NCI-H146 treated with DMSO at 0.1 percent for 48 hours (cell line): ENCODE measurements around the gene RALGPS1.

Experiments used
- DNase-seq: peaks from one replicate; lab custom pipeline; 2025; ENCODE audit not compliant: unreplicated experiment; lab: John Stamatoyannopoulos, UW

Gene RALGPS1

DNA sequence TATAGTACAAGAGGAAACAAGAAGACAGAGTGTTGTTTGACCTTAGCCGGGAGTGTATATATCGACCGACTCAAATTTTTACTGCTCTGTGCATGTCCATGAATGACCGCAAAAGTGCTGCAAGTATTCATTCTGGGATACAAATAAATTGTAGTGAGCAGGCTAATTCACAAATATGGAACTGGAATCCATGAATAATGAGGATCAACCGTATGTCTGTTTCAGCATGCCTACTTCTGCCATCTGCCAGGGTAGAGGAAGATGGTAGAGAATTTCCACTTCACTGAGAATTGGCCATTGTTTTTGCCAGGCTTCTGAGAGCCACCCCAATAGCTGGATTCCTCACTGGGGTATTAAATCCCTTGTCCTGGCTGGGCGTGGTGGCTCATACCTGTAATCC is 8.5 kb upstream of the RALGPS1 start:
- no peak for DNase-seq

DNA sequence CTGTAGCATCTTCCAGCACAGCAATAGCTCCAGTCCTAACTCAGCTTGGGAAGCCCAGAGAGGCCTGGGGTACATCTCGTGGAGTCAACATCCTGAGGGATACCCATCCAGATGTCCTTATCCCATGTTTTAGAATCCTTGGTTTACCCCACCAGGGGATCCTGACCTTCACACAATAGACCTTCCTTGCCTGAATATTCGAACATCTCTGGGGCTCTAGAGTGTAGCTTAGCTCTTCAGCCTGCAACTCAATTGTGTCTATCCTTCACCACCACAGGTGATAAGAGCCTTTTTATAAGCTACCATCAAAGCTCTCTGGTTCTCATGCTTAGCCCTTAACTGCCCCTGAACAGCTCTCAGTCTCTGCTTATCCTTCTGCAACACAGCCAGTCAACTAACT is 7.5 kb upstream of the RALGPS1 start:
- no peak for DNase-seq

DNA sequence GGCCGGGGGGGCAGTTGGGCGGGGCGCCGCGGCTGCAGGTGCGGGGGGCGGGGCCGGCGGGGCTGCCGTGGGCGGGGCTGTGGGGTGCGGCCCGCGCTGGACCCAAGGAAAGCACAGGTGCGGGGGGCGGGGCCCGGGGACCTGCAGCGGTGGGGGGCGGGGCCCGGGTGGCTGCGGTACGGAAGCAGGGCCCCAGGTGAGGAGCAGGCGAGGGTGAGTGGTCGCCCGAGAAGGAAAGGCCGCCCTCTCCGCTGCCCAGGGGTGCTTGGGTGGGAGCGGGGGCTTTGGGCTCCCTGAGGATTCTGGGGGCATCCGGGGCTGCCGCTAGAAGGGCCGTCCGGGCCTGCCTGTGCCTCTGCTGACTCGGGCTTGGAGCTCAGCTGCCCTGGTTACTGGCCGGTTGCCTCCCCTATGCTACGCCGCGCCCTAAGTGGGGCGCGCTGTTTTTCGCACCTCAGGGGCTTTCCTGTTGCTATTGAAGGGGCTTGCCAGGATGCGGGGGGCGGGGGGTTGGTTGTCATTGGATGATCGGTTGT is 767 bp downstream of the RALGPS1 start:
- DNase-seq = peak; percentile 17

DNA sequence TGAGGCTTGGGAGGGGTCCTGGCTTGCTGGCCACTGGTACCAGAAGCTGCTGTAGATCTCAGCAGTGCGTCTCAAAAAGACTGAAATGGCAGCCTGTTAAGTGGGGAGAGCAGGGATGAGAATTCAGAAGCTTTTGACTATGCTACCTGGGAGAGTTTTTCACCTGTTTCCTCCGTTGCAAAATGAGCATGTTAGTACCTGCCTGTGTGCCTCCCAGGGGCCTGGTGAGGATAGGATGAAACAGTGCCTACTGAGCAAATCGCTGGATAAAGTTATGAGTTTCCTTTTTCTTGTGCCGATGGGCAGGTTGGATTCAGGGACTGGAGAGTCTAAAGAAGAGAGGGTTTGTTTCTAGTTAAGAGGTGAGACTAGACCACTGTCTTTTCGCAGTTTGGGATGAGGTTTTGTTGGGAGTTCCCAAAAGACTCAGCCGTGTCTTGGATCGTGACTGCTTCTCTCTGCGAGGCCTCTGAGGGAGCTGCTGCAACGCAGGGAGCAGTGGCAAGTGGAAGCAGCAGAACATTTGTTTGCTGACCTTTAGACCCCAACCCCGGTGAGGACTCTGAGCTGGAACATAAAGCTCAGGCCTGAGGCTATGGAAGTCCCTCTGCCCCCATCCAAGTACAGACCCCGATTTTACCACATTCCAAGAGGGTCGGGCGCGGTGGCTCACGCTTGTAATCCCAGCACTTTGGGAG is 1.4 kb downstream of the RALGPS1 start:
- peak; percentile 29 for DNase-seq

DNA sequence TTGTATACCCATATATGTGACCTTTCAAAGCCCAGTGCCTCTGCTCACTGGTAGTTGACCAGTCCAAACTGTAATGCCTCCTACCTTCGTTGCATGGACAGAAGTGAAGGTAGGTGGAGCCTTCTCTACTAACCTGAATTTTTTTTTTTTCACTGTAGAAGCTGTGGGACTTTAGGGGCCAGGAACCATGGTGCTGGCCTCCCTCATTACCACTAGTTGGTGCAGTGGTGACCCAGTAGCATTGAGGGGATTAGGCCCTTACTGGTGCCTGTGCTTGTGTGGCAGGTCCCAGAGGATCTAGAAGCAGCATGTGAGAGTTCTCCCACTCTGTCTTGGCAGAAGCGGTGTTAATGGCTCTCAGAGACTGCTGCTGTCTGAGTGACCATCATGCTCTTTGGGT is 2.3 kb downstream of the RALGPS1 start:
- no peak for DNase-seq

DNA sequence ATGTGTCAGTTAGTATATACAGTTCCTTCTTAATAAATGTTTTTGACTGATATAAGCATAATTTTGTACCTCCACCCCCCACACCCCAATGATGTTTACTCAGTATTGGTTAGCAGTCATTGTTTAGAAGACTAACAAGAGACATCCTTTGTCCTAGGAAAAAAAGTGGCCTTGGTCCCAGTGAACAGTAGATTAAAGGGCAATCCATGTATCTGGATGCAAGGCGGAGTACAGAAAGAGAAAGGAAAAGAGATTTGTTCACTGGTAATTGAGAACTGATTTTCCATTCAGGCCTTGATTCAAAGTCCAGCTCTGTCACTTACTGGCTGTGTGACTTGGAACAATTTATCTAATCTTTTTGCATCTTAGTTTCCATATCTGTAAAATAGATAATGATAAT is 4.6 kb downstream of the RALGPS1 start:
- DNase-seq = no peak

DNA sequence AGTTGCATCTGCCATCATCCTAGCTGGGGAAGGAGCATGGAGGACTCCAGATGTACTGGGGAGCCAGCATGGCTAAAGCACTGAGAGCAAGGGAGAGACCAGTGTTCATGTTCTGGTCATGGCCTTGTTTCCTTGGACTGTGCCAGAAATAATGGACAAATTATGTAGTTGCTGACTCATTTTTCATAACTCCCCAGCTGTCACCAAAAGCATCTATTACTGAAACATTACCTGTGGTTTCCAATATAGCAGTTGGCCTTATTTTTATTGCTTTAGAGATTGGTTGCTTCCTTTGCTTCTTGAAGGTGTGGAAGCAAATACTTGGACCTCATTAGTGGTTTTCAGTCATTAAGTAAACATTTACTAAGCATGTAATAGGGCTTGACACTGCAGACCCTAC is 11.3 kb downstream of the RALGPS1 start:
- DNase-seq = no peak

DNA sequence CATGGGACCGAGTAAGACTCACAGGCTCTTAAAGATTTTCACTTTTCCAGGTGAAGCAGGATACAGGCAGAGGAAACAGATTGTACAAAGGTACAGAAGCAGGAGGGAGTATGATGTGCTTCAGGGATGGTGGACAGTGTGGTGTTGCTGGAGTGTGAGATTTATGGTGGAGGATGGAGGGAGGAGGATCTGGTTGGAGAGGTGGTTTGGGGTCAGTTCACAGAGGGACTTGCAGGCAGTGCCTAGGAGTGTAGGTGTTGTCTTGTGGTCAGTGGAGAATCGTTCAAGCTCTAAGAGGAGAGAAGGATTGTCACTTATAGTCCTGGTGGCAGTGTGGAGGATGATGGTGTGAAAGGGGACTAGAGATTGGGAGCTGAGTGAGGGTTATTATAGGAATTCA is 11.8 kb downstream of the RALGPS1 start:
- no peak for DNase-seq

DNA sequence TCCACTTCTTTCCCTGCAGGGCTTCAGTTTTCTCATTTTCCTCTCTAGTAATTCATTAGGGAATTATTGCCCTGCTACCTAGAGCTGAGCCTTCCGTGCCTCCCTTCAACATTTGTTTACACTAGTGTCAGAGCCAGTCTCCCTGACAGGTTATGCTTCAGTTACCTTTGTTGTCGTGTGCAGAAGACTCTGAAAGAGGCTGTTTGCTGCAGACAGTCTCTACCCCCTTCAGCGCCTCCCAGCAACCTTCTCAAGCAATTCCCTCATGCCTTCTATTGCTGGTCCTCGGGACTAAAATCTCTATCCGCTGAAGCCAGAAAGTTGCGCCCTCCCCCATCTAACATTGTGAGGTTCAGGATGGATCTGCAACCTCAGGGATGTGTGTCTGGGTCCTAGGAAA is 12.8 kb downstream of the RALGPS1 start:
- no peak for DNase-seq

DNA sequence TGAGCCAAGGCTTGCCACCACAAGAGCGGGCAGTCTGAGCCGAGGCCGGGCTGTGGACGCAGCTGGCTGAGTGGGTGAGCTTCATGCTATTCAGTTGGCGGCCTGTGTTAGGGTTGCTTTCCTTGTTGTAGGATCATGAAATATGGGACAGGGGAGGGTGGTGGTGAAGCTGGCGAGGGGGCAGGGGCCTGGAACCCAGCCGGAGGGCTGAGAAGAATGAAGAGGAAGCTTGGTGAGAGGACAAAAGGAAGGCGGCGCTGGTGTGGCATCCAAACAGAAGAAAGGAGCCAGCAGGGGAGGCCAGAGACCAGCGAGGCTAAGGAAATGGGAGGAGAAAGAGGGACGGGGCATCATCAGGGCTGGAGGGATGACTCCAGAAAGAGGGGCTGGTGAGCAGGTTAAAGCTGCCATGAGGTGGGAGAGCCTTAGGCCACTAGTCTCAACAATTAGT is 18.3 kb downstream of the RALGPS1 start:
- no peak for DNase-seq

DNA sequence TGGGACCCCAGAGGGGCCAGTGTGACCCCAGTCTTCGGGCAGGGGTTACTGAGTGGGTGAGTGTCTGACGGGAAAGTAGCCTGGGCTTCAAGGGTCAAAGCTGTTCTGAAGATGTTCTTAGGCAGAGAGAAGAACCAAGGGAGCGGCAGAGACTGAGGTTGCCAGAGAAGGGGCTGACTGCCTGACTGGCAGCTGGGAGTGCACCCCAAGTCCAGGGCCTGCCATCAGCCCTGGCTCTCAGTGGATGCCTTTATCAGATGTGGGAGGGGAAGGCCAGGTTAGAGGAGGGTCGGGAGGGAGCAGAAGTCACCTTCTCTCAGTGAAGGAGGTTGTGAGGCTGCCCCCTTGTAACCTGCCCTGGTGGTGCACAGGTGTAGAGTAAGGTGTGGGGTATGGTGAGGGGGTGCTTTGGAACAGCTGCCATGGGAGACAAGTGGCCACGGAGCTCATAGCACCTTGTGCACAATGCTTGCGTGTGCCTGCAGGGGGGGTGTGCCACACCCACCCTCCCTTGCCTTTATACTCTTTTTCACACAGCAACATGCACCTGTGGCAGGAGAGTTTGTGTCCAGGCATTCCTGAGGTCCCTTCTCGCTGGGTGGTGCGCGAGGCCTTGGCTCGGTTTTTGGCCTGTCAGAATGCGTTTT is 18.9 kb downstream of the RALGPS1 start:
- DNase-seq = no peak

DNA sequence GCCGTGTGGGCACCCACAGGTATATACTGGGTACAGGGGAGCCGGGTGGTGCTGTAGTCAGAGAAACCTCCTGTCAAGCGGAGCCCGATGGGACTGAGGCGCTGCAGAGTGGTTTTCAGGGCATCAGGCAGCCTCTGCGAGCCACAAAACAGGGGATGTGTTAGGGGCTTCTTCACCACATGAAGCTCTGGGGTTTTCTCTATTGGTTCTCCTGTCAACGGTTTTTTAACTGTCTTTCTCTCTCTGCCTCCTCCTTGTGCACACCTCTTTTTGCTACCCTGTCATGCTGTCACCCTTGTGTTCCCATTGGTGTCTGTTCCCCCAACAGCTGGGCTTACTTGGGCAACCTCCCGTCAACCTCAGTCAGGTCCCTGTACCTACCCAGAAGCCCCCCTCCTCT is 19.9 kb downstream of the RALGPS1 start:
- no peak for DNase-seq

DNA sequence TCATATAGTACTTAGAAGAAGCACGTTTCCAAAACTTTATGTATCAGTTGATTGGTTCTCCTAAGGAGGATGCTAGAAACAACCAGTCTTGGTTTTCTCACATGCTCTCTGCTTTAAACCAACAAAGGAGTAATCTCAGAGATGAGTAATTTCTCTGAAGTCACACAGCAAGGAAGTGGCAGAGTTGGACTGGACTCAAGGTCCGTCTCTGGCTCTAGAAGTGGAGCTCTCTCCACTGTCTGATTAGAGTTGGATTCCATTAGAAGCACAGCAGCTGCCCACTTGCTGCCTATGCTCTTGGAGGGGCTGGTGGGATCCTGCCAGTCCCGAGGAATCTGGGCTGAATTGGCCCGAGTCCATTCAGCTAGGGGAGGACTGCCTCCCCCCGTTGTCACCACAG is 21.0 kb downstream of the RALGPS1 start:
- no peak for DNase-seq

DNA sequence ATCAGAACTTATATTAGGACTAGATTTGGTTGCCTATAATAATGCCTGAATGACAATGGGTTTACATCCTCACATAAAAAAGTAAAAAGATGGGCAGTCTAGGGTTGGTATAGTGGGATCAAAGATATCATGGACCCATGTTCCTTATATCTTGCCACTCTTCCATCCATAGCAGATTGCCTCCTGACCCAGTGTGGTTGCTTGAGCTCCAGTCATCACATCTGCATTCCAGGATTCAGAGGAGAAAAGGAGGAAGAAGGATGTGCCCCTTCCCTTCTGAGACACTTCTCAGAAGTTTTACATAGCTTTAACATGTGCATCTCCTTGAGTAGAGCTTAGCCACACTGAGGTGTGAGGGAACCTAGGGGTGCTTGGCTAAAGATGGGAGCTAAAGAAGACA is 22.9 kb downstream of the RALGPS1 start:
- no peak for DNase-seq

DNA sequence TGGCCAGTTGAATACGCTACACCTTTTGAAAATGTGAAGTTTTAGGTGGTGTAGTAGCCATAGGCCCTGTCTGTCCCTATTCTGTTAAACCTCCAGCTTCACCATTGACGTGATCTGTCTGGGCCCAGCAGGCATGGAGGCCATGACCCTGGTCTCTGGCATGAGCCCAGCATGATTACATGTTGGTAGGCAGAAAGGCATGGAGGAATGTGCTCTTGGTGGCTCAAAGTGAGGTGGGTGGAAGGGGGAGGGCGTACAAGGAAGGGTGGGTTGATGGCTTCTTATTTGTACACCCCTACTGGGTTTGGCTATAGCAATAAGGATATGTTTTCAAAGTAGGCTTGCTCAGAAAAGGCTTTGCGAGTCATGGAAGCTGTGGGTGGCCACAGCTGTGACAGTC is 23.7 kb downstream of the RALGPS1 start:
- no peak for DNase-seq

DNA sequence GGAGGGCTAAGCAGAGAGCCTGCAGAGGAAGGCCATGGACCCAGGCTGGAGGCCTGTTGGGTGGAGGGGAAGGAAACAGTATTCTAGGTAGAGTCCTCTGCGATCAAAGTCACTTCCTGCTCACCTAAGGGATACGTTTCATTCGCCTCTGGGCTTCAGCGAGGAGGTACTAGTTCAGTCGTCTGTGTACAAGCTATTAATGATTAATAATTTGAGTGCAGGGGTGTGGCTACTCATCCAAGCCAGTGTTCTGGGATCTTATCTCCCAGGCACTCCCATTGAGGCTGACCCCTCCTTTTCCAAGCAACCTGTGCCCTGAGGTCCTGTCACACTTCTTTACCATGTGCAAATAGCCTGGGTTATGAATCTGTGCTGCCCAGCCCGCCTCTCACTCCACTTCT is 25.2 kb downstream of the RALGPS1 start:
- no peak for DNase-seq

DNA sequence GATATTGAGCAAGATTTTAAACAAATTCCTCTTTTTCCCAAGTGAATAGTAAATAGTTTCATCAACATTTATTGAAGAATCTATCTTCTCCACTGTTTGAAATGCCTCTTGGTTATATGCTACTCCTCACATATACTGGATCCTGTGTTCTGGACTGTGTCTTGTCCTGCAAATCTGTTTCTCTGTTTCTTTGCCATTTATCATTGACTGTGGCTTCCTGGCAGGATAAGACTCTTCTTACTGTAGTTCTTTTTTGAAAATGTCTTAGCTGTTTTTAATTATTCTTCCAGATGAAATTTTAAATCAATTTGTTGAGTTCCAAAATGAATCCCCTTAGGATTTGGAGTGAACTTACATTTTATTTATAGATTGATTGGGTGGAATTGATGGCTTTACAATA is 27.8 kb downstream of the RALGPS1 start:
- DNase-seq = no peak

DNA sequence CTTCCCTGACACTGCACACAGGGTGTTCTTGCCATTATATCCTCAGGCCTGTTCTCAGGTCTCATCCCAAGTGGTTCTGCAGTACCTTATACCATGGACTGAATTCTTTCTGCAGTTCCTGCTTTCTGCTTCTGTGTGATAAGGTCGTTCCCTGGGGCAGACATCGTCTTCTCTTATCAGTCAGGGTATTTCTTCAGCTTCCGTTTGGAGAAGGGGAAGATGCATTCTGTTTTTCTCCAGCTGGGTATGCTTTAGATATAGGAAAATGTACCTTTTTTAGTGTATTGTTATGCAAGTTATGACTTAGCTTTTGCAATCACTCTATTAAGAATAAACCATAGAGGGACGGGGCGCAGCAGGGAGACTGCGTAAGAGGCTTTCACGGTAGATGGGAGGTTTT is 31.1 kb downstream of the RALGPS1 start:
- DNase-seq = no peak

DNA sequence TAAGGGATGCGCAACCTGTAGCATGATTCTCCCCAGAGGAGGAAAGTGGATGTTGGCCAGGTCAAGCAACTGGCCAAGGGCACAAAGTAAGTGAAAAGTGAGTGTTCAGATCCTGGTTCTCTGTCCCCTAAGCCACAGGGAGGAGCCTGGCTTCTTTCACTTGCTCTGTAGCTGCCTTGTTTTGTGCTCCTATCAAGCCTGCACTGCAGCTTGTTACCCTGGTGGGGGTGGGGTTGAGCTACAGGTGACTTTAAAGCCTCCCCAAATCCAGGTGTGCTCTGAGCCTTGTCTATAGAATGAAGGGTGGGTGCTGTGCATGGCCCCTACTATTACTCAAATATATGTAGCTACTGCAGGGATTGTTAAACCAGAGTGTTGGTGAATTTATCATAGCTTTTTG is 32.9 kb downstream of the RALGPS1 start:
- DNase-seq = no peak

DNA sequence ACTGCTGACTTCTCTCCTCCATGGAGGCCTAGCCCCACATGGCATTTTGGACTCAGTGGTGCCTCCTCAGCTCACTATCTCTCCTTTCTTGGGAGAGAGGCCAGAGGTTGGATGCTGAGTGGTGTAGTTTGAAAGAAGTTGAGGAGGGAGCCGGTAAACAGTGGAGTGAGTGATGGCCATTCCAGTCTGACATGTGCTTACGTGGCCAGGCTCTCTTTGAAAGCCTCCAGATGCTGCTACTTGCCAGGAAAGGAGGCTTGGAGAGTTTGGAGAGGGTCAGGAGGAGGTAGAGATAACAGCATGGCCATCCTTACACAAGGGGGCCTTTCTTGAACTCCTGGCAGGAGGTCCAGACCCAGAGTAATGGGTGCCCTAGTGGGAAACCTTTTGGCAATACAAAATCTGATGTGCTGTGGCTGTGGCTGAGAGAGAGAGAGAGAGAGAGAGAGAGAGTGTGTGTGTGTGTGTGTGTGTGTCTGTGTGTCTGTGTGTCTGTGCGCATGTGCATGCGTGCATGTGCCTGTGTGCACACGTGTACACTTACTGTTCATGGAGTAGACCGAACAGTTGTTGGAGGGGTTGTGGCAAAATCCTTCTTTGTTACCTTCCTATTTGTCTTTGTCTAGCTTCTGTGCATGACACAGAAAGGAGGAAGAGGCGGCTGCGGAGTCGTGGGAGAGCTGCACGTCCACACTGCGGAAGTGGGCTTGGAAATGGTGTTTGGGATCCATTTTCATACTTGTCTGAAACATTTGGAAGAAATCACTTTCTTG is 37.8 kb downstream of the RALGPS1 start:
- DNase-seq = no peak

DNA sequence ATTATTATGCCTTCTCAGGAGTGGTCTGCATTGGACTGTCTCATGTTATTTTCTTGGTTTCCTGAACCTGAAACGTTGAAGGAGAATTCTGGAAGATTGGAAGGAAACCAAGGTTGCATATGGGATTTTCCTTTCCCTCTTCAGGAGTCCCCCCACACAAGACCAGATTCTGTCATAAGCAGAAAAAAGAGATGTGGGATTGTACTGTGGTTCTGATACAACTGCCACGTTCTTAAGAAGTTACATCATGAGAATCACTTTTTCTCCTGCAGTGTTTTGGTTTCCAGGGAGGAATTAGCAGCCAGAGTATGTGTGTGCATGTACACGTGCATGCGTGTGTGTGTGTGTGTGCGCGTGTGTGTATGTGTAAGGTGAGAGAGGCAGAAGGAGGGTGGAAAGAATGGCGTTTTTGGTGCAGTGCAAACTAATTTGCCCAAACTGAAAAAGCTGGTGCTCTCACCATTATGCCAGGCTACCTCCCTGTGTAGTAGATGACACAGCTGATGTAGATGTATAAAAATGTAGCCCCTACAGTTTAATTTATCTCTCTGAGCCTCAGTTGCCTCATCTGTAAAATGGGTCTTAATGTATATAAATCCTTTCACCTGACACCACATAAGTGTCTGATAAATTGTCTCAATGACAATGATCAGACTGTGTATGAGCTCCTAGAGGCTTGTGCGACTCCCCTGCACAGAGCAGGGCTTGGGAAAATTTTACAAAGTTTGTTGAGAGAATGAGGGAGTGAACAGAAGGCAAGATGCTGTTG is 38.6 kb downstream of the RALGPS1 start:
- DNase-seq = no peak
